ENCODE results near the gene NPHP4.

Gene NPHP4

GRCh38 chr1:5831600-5832335 is 160.5 kb downstream of the NPHP4 start:
- DNase-seq (ENCODE audit: low spot score) = no peak

DNA sequence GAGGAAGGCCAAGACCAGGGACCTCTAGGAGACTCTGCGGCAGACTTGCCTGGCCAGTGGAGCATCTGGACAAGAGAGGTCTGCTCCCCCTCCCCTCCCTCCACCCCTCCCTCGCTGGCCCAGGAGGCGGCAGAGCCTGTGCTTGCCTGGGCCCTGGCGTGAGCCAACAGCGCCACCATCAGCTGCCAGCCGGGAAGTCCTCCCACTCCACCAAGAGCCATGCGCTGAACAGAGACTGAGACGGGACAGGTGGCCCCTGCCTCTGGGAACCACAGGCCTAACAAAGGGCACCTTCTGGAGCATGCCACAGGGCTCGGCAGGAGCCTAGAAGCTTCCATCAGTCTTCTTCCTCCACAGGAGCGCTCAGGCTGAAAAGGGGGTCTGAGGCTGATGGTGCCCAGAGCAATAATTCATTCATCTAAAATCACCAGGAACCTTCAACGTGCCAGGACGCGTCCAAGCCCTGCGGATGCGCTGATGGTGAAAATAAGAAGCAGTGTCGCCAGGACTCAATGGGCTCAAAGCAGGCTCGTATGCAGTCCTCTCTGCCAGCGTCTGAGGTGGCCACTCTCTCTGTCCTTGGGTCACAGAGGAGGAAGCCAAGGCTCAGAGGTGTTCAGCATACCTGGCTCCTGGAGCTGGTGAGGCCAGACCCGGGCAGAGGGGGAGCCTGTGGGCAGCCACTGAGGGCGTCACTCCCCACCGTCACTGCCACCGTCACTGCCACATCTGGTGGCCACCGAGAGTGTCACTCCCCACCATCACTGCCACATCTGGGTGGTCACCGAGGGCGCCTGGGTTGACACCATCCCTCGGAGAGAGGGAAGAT is 161.2 kb downstream of the NPHP4 start:
- DNase-seq (ENCODE audit: low spot score) = no peak

DNA sequence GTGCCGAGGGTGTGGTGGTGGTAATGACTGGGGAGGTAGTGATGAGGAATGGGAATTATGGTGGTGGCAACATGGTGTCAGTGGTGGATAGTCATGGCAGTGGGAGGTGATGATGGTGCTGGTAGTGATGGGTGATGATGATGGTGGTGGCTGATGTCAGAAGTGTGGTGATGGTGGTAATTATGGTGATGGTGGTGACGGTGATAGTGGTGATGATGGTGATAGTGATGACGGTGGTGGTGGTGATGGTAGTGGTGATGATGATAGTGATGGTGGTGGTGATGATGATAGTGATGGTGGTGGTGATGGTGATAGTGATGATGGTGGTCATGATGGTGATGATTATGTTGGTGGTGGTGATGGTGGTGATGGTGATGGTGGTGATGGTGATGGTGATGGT is 162.8 kb downstream of the NPHP4 start:
- DNase-seq (ENCODE audit: low spot score) = no peak

GRCh38 chr1:5828308-5828935 is 163.8 kb downstream of the NPHP4 start:
- no peak for DNase-seq (ENCODE audit: low spot score)

GRCh38 chr1:5827516-5827915 is 164.7 kb downstream of the NPHP4 start:
- no peak for DNase-seq (ENCODE audit: low spot score)

DNA sequence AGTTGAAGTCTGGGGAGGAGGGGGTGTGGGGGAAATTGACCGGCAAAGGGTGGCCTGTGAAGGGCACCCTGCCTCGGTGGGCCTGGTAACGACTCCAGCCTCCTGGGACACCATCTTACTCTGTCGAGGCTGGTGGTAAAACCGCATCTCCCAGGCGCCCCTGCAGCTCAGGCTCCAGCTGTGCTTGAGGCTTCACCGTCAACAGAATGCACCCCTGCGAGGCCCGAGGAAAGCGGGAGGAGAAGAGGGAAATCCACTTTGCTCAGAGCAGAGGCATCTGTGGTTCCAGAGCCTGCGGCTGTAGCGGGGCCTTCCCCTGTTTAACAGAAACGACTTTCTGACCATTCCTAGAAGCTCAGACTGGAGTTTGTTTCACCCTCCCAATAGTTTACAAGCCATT is 165.6 kb downstream of the NPHP4 start:
- DNase-seq (ENCODE audit: low spot score) = no peak

- DNase-seq (ENCODE audit: low spot score) = no peak
These were observed 169.5 kb downstream of the NPHP4 start for GRCh38 chr1:5822726-5823125.

DNA sequence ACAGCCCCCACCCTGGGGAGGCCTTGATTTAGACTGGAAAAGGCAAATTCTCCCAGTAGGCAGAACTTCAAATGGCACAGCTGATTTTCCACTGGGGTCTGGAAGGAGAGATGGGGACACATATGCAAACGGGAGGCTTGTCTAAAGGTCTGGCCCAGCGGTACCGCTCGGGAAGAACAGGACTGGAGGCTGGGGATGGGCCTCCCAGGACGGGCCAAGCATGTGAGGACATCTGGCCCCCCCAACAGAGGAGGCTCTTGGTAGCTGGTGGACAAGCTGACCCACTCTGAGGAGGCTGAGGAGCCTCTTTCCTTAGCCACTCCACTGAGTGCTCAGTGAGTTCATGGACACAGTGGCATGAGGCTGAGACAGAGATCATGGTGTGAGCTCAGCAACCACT is 170.0 kb downstream of the NPHP4 start:
- DNase-seq (ENCODE audit: low spot score) = no peak

DNA sequence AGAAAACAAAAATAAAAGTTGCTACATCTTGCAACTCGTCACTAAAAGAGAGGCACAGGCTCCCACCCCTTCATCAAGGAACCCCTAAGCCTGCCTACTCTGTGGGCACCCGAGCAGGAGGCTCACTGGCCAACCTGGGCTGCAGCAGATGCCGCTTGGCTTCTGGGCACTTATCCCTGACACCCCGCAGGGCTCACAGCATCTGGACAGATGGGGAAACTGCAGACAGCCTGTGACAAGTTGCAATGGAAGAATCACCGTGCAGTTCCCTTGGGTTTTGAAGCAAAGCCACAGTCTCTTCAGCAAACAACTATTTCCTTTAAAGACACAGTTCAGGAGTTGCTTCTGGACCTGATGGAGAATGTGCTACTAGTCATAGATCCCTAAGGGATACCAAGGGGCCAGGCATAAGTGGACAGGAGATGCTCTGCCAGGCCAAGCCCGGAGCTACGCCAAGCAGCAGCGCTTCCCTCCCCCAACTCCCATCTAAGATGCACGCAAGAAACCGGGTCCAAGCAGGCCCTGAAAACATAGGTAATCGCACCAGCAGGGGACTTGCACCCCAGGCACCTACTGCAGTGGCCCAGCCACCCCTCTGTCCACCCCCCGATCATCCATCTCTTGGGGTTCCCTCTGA is 170.6 kb downstream of the NPHP4 start:
- DNase-seq (ENCODE audit: low spot score) = no peak

DNA sequence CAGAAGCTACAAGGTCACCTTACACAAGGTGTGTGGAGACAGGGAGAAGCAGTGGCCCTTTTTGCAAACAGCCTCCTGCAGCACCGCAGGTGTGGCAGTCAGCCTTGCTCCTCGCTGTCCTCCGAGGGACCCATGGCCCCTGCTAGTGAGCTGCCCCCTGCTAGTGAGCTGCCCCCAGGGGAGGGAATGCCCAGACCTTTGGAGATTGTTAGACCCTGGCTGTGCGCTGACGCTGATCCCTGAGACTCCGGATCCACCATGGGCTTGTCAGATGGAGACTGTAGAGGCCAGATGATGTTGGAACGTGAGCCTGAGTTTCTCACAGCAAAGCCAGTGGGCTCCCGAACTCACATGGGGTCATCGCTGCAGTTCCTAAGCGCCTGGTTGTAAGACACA is 172.2 kb downstream of the NPHP4 start:
- no peak for DNase-seq (ENCODE audit: low spot score)

DNA sequence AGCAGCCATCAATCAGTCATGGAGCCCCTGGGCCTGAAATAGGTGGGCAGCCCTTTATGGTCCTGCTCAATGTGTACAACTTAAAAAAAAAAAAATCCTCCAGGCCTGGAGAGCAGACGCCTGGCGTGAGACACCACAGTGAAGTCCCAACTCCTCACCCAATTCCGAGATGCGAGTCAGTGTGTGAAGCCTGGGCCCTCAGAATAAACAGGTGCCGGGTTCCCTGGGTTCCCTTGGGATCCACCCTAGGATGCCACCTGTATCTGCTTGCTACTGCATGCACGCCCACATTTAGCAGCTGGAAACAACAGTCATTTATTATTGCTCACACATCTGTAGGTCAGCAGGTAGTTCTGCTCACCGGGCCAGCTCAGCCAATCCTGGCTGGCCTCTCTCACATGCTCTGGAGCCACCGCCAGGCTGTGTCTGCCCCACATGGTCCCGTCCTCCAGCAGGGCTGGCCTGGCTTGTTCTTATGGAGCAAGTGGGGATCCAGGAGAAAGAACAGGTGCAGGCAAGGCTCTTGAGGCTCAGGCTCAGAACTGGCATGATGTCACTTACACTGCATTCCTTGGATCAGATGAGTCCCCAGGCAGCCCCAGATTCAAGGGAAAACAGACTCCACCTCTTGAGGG is 172.7 kb downstream of the NPHP4 start:
- DNase-seq (ENCODE audit: low spot score) = no peak

DNA sequence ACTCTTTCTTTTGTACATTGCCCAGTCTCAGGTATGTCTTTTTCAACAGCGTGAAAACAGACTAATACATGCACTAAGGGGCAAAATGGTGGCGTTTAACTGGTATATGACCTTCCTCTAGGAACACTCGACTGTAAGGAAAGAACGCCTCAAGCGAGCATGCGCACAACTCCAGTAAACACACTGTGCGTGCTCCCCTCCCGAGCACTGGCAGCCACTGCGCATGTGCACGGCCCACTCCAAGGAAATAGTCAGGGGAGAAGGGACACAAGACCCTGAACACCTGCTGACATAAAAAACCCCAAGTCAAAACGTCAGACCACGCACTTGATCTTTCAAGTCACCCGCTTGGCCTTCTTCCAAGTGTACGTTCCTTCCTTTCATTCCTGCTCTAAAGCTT is 173.5 kb downstream of the NPHP4 start:
- DNase-seq (ENCODE audit: low spot score) = no peak

- no peak for DNase-seq (ENCODE audit: low spot score)
These were observed 176.5 kb downstream of the NPHP4 start for GRCh38 chr1:5815716-5816115.

- DNase-seq (ENCODE audit: low spot score) = no peak
These were observed 177.0 kb downstream of the NPHP4 start for GRCh38 chr1:5815211-5815610.

- DNase-seq (ENCODE audit: low spot score) = no peak
These were observed 178.1 kb downstream of the NPHP4 start for GRCh38 chr1:5814046-5814619.

DNA sequence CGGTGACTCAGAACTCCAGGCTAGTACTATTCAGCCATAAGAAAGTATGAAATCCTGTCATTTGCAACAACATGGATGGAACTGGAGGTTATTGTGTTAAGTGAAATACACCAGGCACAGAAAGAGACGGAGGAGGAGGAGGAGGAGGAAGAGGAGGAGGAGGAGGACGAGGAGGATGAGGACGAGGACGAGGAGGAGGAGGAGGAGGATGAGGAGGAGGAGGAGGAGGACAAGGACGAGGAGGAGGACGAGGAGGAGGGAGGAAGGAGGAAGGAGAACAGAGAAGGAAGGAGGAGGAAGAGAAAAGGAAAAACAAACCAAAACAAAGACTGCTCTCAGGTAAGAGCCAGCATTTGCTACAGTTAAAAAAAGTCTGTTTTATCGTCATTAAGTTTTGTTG is 178.7 kb downstream of the NPHP4 start:
- DNase-seq (ENCODE audit: low spot score) = no peak
